Esophagus squamous epithelium (tissue), 5 donors: Measurements from ENCODE around the gene CFAP20. TPM values are rescaled to one million over a fixed set of nuclear protein-coding genes. Genes with fewer than 3 reads are reported as not detected.

ENCODE experiments used
- DNase-seq: peaks from one replicate; lab custom pipeline; 2025; lab: John Stamatoyannopoulos, UW
- H3K27ac ChIP-seq, 4 donors: fragments of 200-600 bp; sonication (generic); one replicate each; pipeline ENCODE4 v1.5.1; 2016 to 2019; ENCODE audit warnings: mild to moderate bottlenecking in 1 of 4
- H3K27me3 ChIP-seq, 4 donors: fragments of 200-600 bp; sonication (generic); 1 replicate in 3 of 4; 2 replicates in 1 of 4; pipeline versions ENCODE4 v1.5.1 to v1.6.0; 2017 to 2021; ENCODE audit warnings: antibody characterized with exemption in 1 of 4
- H3K36me3 ChIP-seq, 3 donors: fragments of 200-600 bp; sonication (generic); one replicate each; pipeline ENCODE4 v1.5.1; 2016 to 2019
- H3K4me1 ChIP-seq, 3 donors: fragments of 200-600 bp; sonication (generic); one replicate each; pipeline ENCODE4 v1.5.1; 2017 to 2019
- H3K4me3 ChIP-seq, 4 donors: fragments of 200-600 bp; sonication (generic); 1 replicate in 3 of 4; 2 replicates in 1 of 4; pipeline ENCODE4 v1.5.1; 2016 to 2019; ENCODE audit warnings: mild to moderate bottlenecking in 2 of 4, moderate library complexity in 1 of 4
- H3K9me3 ChIP-seq, 3 donors: fragments of 200-600 bp; sonication (generic); one replicate each; pipeline ENCODE4 v1.5.1; 2016 to 2019
- CTCF ChIP-seq, 6 experiments: fragments of 450-650 bp in 4 of 6; fragments of 200-600 bp in 2 of 6; sonication (generic) in 2 of 6; IDR thresholded peaks; one replicate each; pipeline ENCODE4 v1.5.1; 2016 to 2019; ENCODE audit warnings: antibody characterized with exemption in 6 of 6, mild to moderate bottlenecking in 4 of 6, moderate library complexity in 4 of 6
- POLR2A ChIP-seq, 4 donors: fragments of 450-650 bp; IDR thresholded peaks; one replicate each; pipeline ENCODE4 v1.6.1; 2017; ENCODE audit warnings: antibody characterized with exemption in 4 of 4, mild to moderate bottlenecking in 4 of 4, moderate library complexity in 3 of 4
- WGBS, 2 donors: methylation state at CpG; one replicate each; pipeline ENCODE4 v1.1.5; 2018; 5-methylcytosine and 5-hydroxymethylcytosine counted together
- intact Hi-C: fragments of 100-400 bp; cut with DNase I; formaldehyde crosslinking; loops from one replicate; pipeline ENCODE4 v1.15.0; 2022
- total RNA-seq, 4 donors: library from RNA; depleted of rRNA; stranded (reverse); fragments of >200 nt; gene quantifications; one replicate each; pipeline ENCODE4 v1.1.0, GENCODE V29; 2016
- donor health status: DM: yes; HTN: yes; CAD: no.

Gene CFAP20
- total RNA-seq, 4 donors from 2014 or later: 26.9 to 33.6 (median 32.0) TPM

GRCh38 chr16:58158725-58159124, 29.5 kb upstream of the CFAP20 start:
- TF ChIP-seq CTCF (IDR thresholded peaks at IDR 0.05) (no peak), POLR2A (IDR thresholded peaks at IDR 0.05) (no peak)
- WGBS, 2 donors: 92 to 100% methylated on average over 1 to 2 of the region's 3 CpGs
- intact Hi-C loops: loop anchor here (10.0 kb wide), 1 partner anchor 604 kb away; no protein-coding TSS in a partner anchor
- no peak overlapping the region for H3K27ac ChIP-seq
- peaks cover 3 to 68% (median 17%) of the 10 kb centered on the region in 3 donors for H3K36me3 ChIP-seq
- DNase-seq: no peak
- H3K9me3 ChIP-seq: no peaks in the 10 kb centered on the region
- H3K4me1 ChIP-seq: no peaks in the 10 kb centered on the region
- no peak overlapping the region for H3K4me3 ChIP-seq
- no peaks in the 10 kb centered on the region for H3K27me3 ChIP-seq

GRCh38 chr16:58157951-58158540, 28.9 kb upstream of the CFAP20 start:
- Histone ChIP-seq H3K4me1 (no peaks in the 10 kb centered on the region), H3K4me3 (no peak overlapping the region), H3K27ac (no peak overlapping the region), H3K36me3 (peaks cover 0 to 62% (median 12%) of the 10 kb centered on the region in 3 donors), H3K27me3 (no peaks in the 10 kb centered on the region), H3K9me3 (no peaks in the 10 kb centered on the region)
- WGBS, 2 donors: 84 to 86% methylated on average over 25 to 29 of the region's 29 CpGs
- no peak for TF ChIP-seq POLR2A (IDR thresholded peaks at IDR 0.05)
- TF ChIP-seq CTCF (IDR thresholded peaks at IDR 0.05): no peak
- intact Hi-C loops: loop anchor here (10.0 kb wide), 1 partner anchor 603 kb away; no protein-coding TSS in a partner anchor
- DNase-seq: no peak

- peaks cover 0 to 54% (median 12%) of the 10 kb centered on the region in 3 donors for H3K36me3 ChIP-seq
- no peak for TF ChIP-seq CTCF (IDR thresholded peaks at IDR 0.05)
- TF ChIP-seq POLR2A (IDR thresholded peaks at IDR 0.05): no peak
- H3K27me3 ChIP-seq: no peaks in the 10 kb centered on the region
- intact Hi-C loops: loop anchor here (10.0 kb wide), 1 partner anchor 602 kb away; no protein-coding TSS in a partner anchor
- no peak overlapping the region for H3K4me3 ChIP-seq
- 60% methylated on average over 1 of the region's 2 CpGs; no CpG with 5 or more reads in 1 of the 2 donors for WGBS, 2 donors
- no peak for DNase-seq
- H3K9me3 ChIP-seq: no peaks in the 10 kb centered on the region
- H3K27ac ChIP-seq: no peak overlapping the region
- H3K4me1 ChIP-seq: no peaks in the 10 kb centered on the region
Measured at GRCh38 chr16:58157239-58157638, 28.1 kb upstream of the CFAP20 start.

GRCh38 chr16:58155839-58156238, 26.7 kb upstream of the CFAP20 start:
- no peak overlapping the region for H3K27ac ChIP-seq
- DNase-seq: no peak
- no peaks in the 10 kb centered on the region for H3K9me3 ChIP-seq
- TF ChIP-seq CTCF (IDR thresholded peaks at IDR 0.05): no peak
- TF ChIP-seq POLR2A (IDR thresholded peaks at IDR 0.05): no peak
- no peaks in the 10 kb centered on the region for H3K4me1 ChIP-seq
- H3K4me3 ChIP-seq: no peak overlapping the region
- WGBS, 2 donors: 47 to 51% methylated on average over 2 of the region's 2 CpGs
- H3K27me3 ChIP-seq: no peaks in the 10 kb centered on the region
- peaks cover 0 to 40% (median 2%) of the 10 kb centered on the region in 3 donors for H3K36me3 ChIP-seq
- intact Hi-C loops: loop anchor here (10.0 kb wide), 1 partner anchor 601 kb away; no protein-coding TSS in a partner anchor

GRCh38 chr16:58154345-58154744, 25.2 kb upstream of the CFAP20 start:
- no peak overlapping the region for H3K4me3 ChIP-seq
- intact Hi-C loops: loop anchor here (10.0 kb wide), 1 partner anchor 600 kb away; no protein-coding TSS in a partner anchor
- no peaks in the 10 kb centered on the region for H3K4me1 ChIP-seq
- peaks cover 0 to 25% (median 0%) of the 10 kb centered on the region in 3 donors for H3K36me3 ChIP-seq
- no peaks in the 10 kb centered on the region for H3K9me3 ChIP-seq
- 83 to 84% methylated on average over 2 of the region's 2 CpGs for WGBS, 2 donors
- H3K27ac ChIP-seq: no peak overlapping the region
- no peak for DNase-seq
- H3K27me3 ChIP-seq: no peaks in the 10 kb centered on the region
- TF ChIP-seq CTCF (IDR thresholded peaks at IDR 0.05): no peak
